HG03103 (cell line): Measurements from ENCODE around the gene NT5C2.

Source experiments
- ATAC-seq: cut with Tn5 transposase; IDR thresholded peaks from one replicate; pipeline ENCODE4 v1.9.1; 2021; ENCODE audit warnings: low read depth; ENCODE audit not compliant: unreplicated experiment

Gene NT5C2

GRCh38 chr10:103125323-103126267 lies 67.5 kb downstream of the NT5C2 start:
- peak; percentile 86 for ATAC-seq

GRCh38 chr10:103124420-103125096 lies 68.5 kb downstream of the NT5C2 start:
- no peak for ATAC-seq

GRCh38 chr10:103123282-103124024 lies 69.6 kb downstream of the NT5C2 start:
- ATAC-seq, result no peak

GRCh38 chr10:103120977-103121735 lies 71.9 kb downstream of the NT5C2 start:
- no peak for ATAC-seq

GRCh38 chr10:103120546-103120945 lies 72.5 kb downstream of the NT5C2 start:
- ATAC-seq, result no peak

- no peak for ATAC-seq
Measured at GRCh38 chr10:103117247-103117646, 75.8 kb downstream of the NT5C2 start.

GRCh38 chr10:103114876-103115275 lies 78.2 kb downstream of the NT5C2 start:
- ATAC-seq, result no peak

GRCh38 chr10:103111918-103112877 lies 80.9 kb downstream of the NT5C2 start:
- ATAC-seq, result peak; percentile 49

GRCh38 chr10:103111031-103111917 lies 81.8 kb downstream of the NT5C2 start:
- ATAC-seq, result no peak

- no peak for ATAC-seq
Measured at GRCh38 chr10:103110407-103110806, 82.7 kb downstream of the NT5C2 start.

- ATAC-seq, result no peak
Measured at GRCh38 chr10:103109821-103110220, 83.3 kb downstream of the NT5C2 start.

- ATAC-seq, result no peak
Measured at GRCh38 chr10:103106539-103106938, 86.5 kb downstream of the NT5C2 start.

- ATAC-seq, result no peak
Measured at GRCh38 chr10:103105462-103105861, 87.6 kb downstream of the NT5C2 start.

GRCh38 chr10:103104721-103105120 lies 88.4 kb downstream of the NT5C2 start:
- ATAC-seq, result no peak

GRCh38 chr10:103103989-103104388 lies 89.1 kb downstream of the NT5C2 start:
- no peak for ATAC-seq

GRCh38 chr10:103102195-103102594 lies 90.9 kb downstream of the NT5C2 start:
- ATAC-seq, result no peak

GRCh38 chr10:103100620-103101019 lies 92.5 kb downstream of the NT5C2 start:
- ATAC-seq, result no peak

- ATAC-seq, result no peak
Measured at GRCh38 chr10:103098240-103098639, 94.8 kb downstream of the NT5C2 start.
